H9 (cell line): ENCODE results near the gene CELA2B. TPM values are rescaled to one million over a fixed set of nuclear protein-coding genes. Genes with fewer than 3 reads are reported as not detected.
"Not testable (repeated sequence)": the region's sequence is repeated elsewhere in the genome, so short reads cannot be mapped to it uniquely, and the experiment has no call there.

Experiments used
- DNase-seq: peaks from one replicate; pipeline ENCODE4 v3.0.0-alpha.2; 2017
- H2AFZ ChIP-seq: one replicate; pipeline ENCODE4 v1.6.1; 2013; ENCODE audit warnings: mild to moderate bottlenecking, low read length, control low read depth, moderate library complexity
- H2AK5ac ChIP-seq: 2 replicates; pipeline ENCODE4 v1.6.1; 2013; ENCODE audit warnings: low read length, control low read depth, mixed read lengths; ENCODE audit not compliant: insufficient read length
- H2BK120ac ChIP-seq: one replicate; pipeline ENCODE4 v1.6.1; 2013; ENCODE audit warnings: low read depth, mild to moderate bottlenecking, low read length, control low read depth, inconsistent platforms; ENCODE audit not compliant: poor library complexity, severe bottlenecking
- H2BK12ac ChIP-seq: 2 replicates; pipeline ENCODE4 v1.6.1; 2013; ENCODE audit warnings: low read length, control low read depth, mixed read lengths, low read depth; ENCODE audit not compliant: insufficient read length
- H2BK15ac ChIP-seq: 2 replicates; pipeline ENCODE4 v1.6.1; 2013; ENCODE audit warnings: low read depth, low read length, control low read depth
- H2BK20ac ChIP-seq: one replicate; pipeline ENCODE4 v1.6.1; 2013; ENCODE audit warnings: low read depth, mild to moderate bottlenecking, low read length, control low read depth, inconsistent platforms; ENCODE audit not compliant: poor library complexity, severe bottlenecking
- H2BK5ac ChIP-seq: 2 replicates; pipeline ENCODE4 v1.6.1; 2013; ENCODE audit warnings: low read length, control low read depth, mixed read lengths; ENCODE audit not compliant: insufficient read length
- H3K14ac ChIP-seq: 2 replicates; pipeline ENCODE4 v1.6.1; 2013; ENCODE audit warnings: low read length, control low read depth; ENCODE audit not compliant: insufficient read depth
- H3K18ac ChIP-seq: 2 replicates; pipeline ENCODE4 v1.6.1; 2013; ENCODE audit warnings: low read depth, mild to moderate bottlenecking, mixed read lengths, low read length, control low read depth; ENCODE audit not compliant: insufficient read length
- H3K23ac ChIP-seq: 2 replicates; pipeline ENCODE4 v1.6.1; 2013; ENCODE audit warnings: low read length, control low read depth, mixed read lengths, low read depth; ENCODE audit not compliant: insufficient read length
- H3K23me2 ChIP-seq: 2 replicates; pipeline ENCODE4 v1.6.1; 2013; ENCODE audit warnings: low read depth, mild to moderate bottlenecking, mixed read lengths, low read length, control low read depth; ENCODE audit not compliant: insufficient read length, poor library complexity, severe bottlenecking
- H3K27ac ChIP-seq: 2 replicates; pipeline ENCODE4 v1.5.1; 2013; ENCODE audit warnings: low read length, control low read depth, mixed read lengths, low read depth; ENCODE audit not compliant: insufficient read length
- H3K27me3 ChIP-seq: 2 replicates; pipeline ENCODE4 v1.6.1; 2013; ENCODE audit warnings: low read length, control low read depth, inconsistent platforms; ENCODE audit not compliant: insufficient read depth
- H3K4ac ChIP-seq: 2 replicates; pipeline ENCODE4 v1.6.1; 2013; ENCODE audit warnings: low read depth, mild to moderate bottlenecking, control low read depth, inconsistent platforms, low read length, moderate library complexity
- H3K4me1 ChIP-seq: 2 replicates; pipeline ENCODE4 v1.6.1; 2013; ENCODE audit warnings: low read length, control low read depth, inconsistent platforms; ENCODE audit not compliant: insufficient read depth
- H3K4me2 ChIP-seq: 2 replicates; pipeline ENCODE4 v1.6.1; 2013; ENCODE audit warnings: low read length, control low read depth, mixed read lengths; ENCODE audit not compliant: insufficient read length, insufficient read depth
- H3K56ac ChIP-seq: 2 replicates; pipeline ENCODE4 v1.6.1; 2013; ENCODE audit warnings: low read depth, mild to moderate bottlenecking, mixed read lengths, low read length, control low read depth; ENCODE audit not compliant: insufficient read length
- H3K79me1 ChIP-seq: 2 replicates; pipeline ENCODE4 v1.6.1; 2013; ENCODE audit warnings: low read depth, mild to moderate bottlenecking, moderate library complexity, low read length, control low read depth, inconsistent platforms; ENCODE audit not compliant: insufficient read depth, poor library complexity, severe bottlenecking
- H3K79me2 ChIP-seq: 2 replicates; pipeline ENCODE4 v1.6.1; 2013; ENCODE audit warnings: low read length, control low read depth, inconsistent platforms; ENCODE audit not compliant: insufficient read depth
- H3K9ac ChIP-seq: 2 replicates; pipeline ENCODE4 v1.6.1; 2013; ENCODE audit warnings: low read length, control low read depth, mixed read lengths; ENCODE audit not compliant: insufficient read length; ENCODE audit errors: extremely low read depth
- H3K9me3 ChIP-seq: one replicate; pipeline ENCODE4 v1.6.1; 2013; ENCODE audit warnings: low read depth, low read length, inconsistent platforms; ENCODE audit not compliant: control insufficient read depth
- H3T11ph ChIP-seq: one replicate; pipeline ENCODE4 v1.6.1; 2013; ENCODE audit warnings: mild to moderate bottlenecking, low read length, control low read depth, inconsistent platforms
- H4K20me1 ChIP-seq: one replicate; pipeline ENCODE4 v1.6.1; 2013; ENCODE audit not compliant: control insufficient read depth, insufficient read length, insufficient read depth
- H4K5ac ChIP-seq: 2 replicates; pipeline ENCODE4 v1.6.1; 2013; ENCODE audit warnings: low read depth, mild to moderate bottlenecking, mixed read lengths, low read length, control low read depth; ENCODE audit not compliant: insufficient read length
- H4K8ac ChIP-seq: replicated peaks from 2 replicates; pipeline ENCODE4 v1.6.1; 2013; ENCODE audit warnings: low read length, control low read depth, mixed read lengths, low read depth; ENCODE audit not compliant: insufficient read length
- H4K91ac ChIP-seq: 2 replicates; pipeline ENCODE4 v1.6.1; 2013; ENCODE audit warnings: low read depth, mild to moderate bottlenecking, moderate library complexity, mixed read lengths, low read length, control low read depth; ENCODE audit not compliant: insufficient read length
- H3K27ac Mint-ChIP-seq, 3 experiments: 2 replicates in 2 of 3; 3 replicates in 1 of 3; pipeline ENCODE4 v1.8.0; 2020 to 2021; ENCODE audit warnings: mixed read lengths in 3 of 3, mild to moderate bottlenecking in 1 of 3, moderate library complexity in 1 of 3
- H3K27me3 Mint-ChIP-seq: 2 replicates; pipeline ENCODE4 v1.8.0; 2021; ENCODE audit warnings: low read depth, mild to moderate bottlenecking, moderate library complexity, mixed read lengths
- H3K36me3 Mint-ChIP-seq, 3 experiments: 2 replicates in 2 of 3; 3 replicates in 1 of 3; pipeline ENCODE4 v1.8.0; 2020 to 2021; ENCODE audit warnings: low read depth in 3 of 3, mixed read lengths in 3 of 3; ENCODE audit not compliant: insufficient read depth in 1 of 3
- H3K4me1 Mint-ChIP-seq, 2 experiments: 2 replicates each; pipeline ENCODE4 v1.8.0; 2020; ENCODE audit warnings: mixed read lengths in 2 of 2
- H3K4me3 Mint-ChIP-seq, 2 experiments: 2 replicates in 1 of 2; 3 replicates in 1 of 2; pipeline ENCODE4 v1.8.0; 2020 to 2021; ENCODE audit warnings: mild to moderate bottlenecking in 2 of 2, mixed read lengths in 2 of 2, moderate library complexity in 1 of 2
- H3K9me3 Mint-ChIP-seq, 2 experiments: 2 replicates in 1 of 2; 3 replicates in 1 of 2; pipeline ENCODE4 v1.8.0; 2020; ENCODE audit warnings: mild to moderate bottlenecking in 2 of 2, mixed read lengths in 2 of 2, moderate library complexity in 1 of 2
- CTCF ChIP-seq: fragments of 200-600 bp; sonication (generic); conservative IDR thresholded peaks from 3 replicates; pipeline ENCODE4 v1.8.0; 2021; ENCODE audit warnings: antibody characterized with exemption, mild to moderate bottlenecking
- WGBS: extraction: QIAGEN DNeasy Blood & Tissue Kit; methylation state at CpG from one replicate; pipeline ENCODE4 v1.1.7; 2013; ENCODE audit warnings: missing lambda C conversion rate, low lambda C conversion rate, mixed read lengths; ENCODE audit not compliant: insufficient read length; ENCODE audit errors: extremely low coverage; 5-methylcytosine and 5-hydroxymethylcytosine counted together
- total RNA-seq: library from RNA; stranded (reverse); gene quantifications from 2 replicates; pipeline ENCODE4 v1.2.1, GENCODE V29; 2021

Gene CELA2B
- total RNA-seq, 1 experiment from 2014 or later = not detected

- Histone ChIP-seq H3K4ac (no peak overlapping the region), H3T11ph (no peak overlapping the region), H2BK15ac (no peak overlapping the region), H2AFZ (no peak overlapping the region), H3K4me1 (no peaks in the 10 kb centered on the region), H3K4me2 (no peak overlapping the region), H4K5ac (no peak overlapping the region), H3K79me2 (no peaks in the 10 kb centered on the region), H4K8ac (no peak overlapping the region), H4K91ac (no peak overlapping the region), H3K79me1 (no peaks in the 10 kb centered on the region), H2AK5ac (no peak overlapping the region), H3K23me2 (no peaks in the 10 kb centered on the region), H2BK20ac (no peak overlapping the region), H3K27ac (no peak overlapping the region), H3K27me3 (no peaks in the 10 kb centered on the region), H2BK12ac (no peak overlapping the region), H3K23ac (no peak overlapping the region), H3K18ac (no peak overlapping the region), H3K9me3 (no peaks in the 10 kb centered on the region), H4K20me1 (no peaks in the 10 kb centered on the region), H2BK5ac (no peak overlapping the region), H3K56ac (no peak overlapping the region), H3K14ac (no peak overlapping the region), H3K9ac (no peak overlapping the region), H2BK120ac (no peak overlapping the region)
- DNase-seq = no peak
- Mint-ChIP-seq H3K4me3 (no peak overlapping the region), H3K4me1 (peaks cover 11 to 25% of the 10 kb centered on the region in 2 experiments), H3K27ac (no peak overlapping the region; a peak in 1 of 7 replicates), H3K36me3 (no peaks in the 10 kb centered on the region), H3K27me3 (0 out of 2 replicates have a peak, but pooled peaks cover 2% of the 10 kb centered on the region), H3K9me3 (no peaks in the 10 kb centered on the region)
- TF ChIP-seq CTCF = no peak
- no CpG with 5 or more reads among the region's 9 CpGs for WGBS
Observed at GRCh38 chr1:15460708-15461095, 15.2 kb upstream of the CELA2B start.

GRCh38 chr1:15463064-15463800 lies 12.7 kb upstream of the CELA2B start:
- not testable (repeated sequence) for H4K5ac ChIP-seq, H3T11ph ChIP-seq, H3K9me3 Mint-ChIP-seq, H3K4ac ChIP-seq, H3K56ac ChIP-seq, H3K79me2 ChIP-seq, H3K36me3 Mint-ChIP-seq, H2BK5ac ChIP-seq, H2BK20ac ChIP-seq, H2BK120ac ChIP-seq, H3K4me3 Mint-ChIP-seq, H2BK15ac ChIP-seq, H3K4me2 ChIP-seq, H2AFZ ChIP-seq, DNase-seq, H3K79me1 ChIP-seq, H3K9me3 ChIP-seq, H4K20me1 ChIP-seq, H3K27me3 ChIP-seq, H3K14ac ChIP-seq, H3K9ac ChIP-seq, H2AK5ac ChIP-seq, H3K4me1 ChIP-seq, H3K18ac ChIP-seq, H4K91ac ChIP-seq, H4K8ac ChIP-seq, H3K23ac ChIP-seq, H2BK12ac ChIP-seq, H3K23me2 ChIP-seq, H3K27ac ChIP-seq, H3K27me3 Mint-ChIP-seq
- Mint-ChIP-seq H3K27ac (peak overlapping the region in 1 of 3 experiments; percentile 92; a peak in 1 of 7 replicates), H3K4me1 (peaks cover 4 to 15% of the 10 kb centered on the region in 2 experiments; a peak in 3 of 4 replicates)
- WGBS = no CpG with 5 or more reads among the region's 15 CpGs
